B cell (primary cell): ENCODE results near the gene FEZF1. TPM values are rescaled to one million over a fixed set of nuclear protein-coding genes. Genes with fewer than 3 reads are reported as not detected.

ENCODE experiments used
- ATAC-seq: fragments of 200-7000 bp; cut with Tn5 transposase; one replicate; pipeline ENCODE4 v1.10.0; 2021; ENCODE audit warnings: low read depth, mild to moderate bottlenecking, moderate number of reproducible peaks, moderate library complexity
- CTCF ChIA-PET: fragments of 350-600 bp; sonication (Branson Sonifier 250); formaldehyde crosslinking; loops from one replicate; lab custom pipeline; 2021; ENCODE audit warnings: antibody characterized with exemption, inconsistent platforms; lab: Charles Lee
- POLR2A ChIA-PET: fragments of 350-600 bp; sonication (Branson Sonifier 250); formaldehyde crosslinking; loops from one replicate; lab custom pipeline; 2021; ENCODE audit warnings: antibody characterized with exemption; lab: Charles Lee
- DNase-seq: peaks from one replicate; pipeline ENCODE4 v3.0.0; 2013
- H2AFZ ChIP-seq: 2 replicates; pipeline ENCODE4 v1.6.1; 2012; ENCODE audit warnings: mild to moderate bottlenecking, low read depth, low read length; ENCODE audit not compliant: insufficient read depth, poor library complexity, severe bottlenecking
- H3K27ac ChIP-seq, 2 donors: 1 replicate in 1 of 2; 2 replicates in 1 of 2; pipeline ENCODE4 v1.5.1; 2012 to 2013; ENCODE audit warnings: low read length in 2 of 2, mild to moderate bottlenecking in 2 of 2, moderate library complexity in 1 of 2
- H3K27me3 ChIP-seq, 4 experiments: fragments of 200-600 bp in 1 of 4; sonication (generic) in 1 of 4; replicated peaks in 1 of 4; 1 replicate in 2 of 4; 2 replicates in 2 of 4; pipeline versions ENCODE4 v1.6.1 to v1.7.0; 2013 to 2016; ENCODE audit warnings: low read length in 3 of 4, mild to moderate bottlenecking in 2 of 4, mixed read lengths in 1 of 4, moderate library complexity in 1 of 4; ENCODE audit not compliant: insufficient read depth in 4 of 4, control insufficient read depth in 3 of 4; ENCODE audit errors: control extremely low read depth in 1 of 4
- H3K36me3 ChIP-seq, 2 experiments: replicated peaks in 1 of 2; 1 replicate in 1 of 2; 2 replicates in 1 of 2; pipeline versions ENCODE4 v1.6.1 to v1.7.1; 2013; ENCODE audit warnings: low read length in 1 of 2; ENCODE audit not compliant: insufficient read depth in 2 of 2, control insufficient read depth in 1 of 2; ENCODE audit errors: control extremely low read depth in 1 of 2, extremely low read depth in 1 of 2
- H3K4me1 ChIP-seq, 2 donors: fragments of 200-600 bp in 1 of 2; sonication (generic) in 1 of 2; 1 replicate in 1 of 2; 2 replicates in 1 of 2; pipeline versions ENCODE4 v1.5.1 to v1.6.1; 2013 to 2017; ENCODE audit warnings: low read length in 2 of 2; ENCODE audit not compliant: control insufficient read depth in 2 of 2, insufficient read depth in 2 of 2
- H3K4me2 ChIP-seq: replicated peaks from 2 replicates; pipeline ENCODE3; 2012; ENCODE audit warnings: mild to moderate bottlenecking, low read depth, low read length; ENCODE audit not compliant: poor library complexity, severe bottlenecking
- H3K4me3 ChIP-seq, 5 experiments: fragments of 200-600 bp in 1 of 5; sonication (generic) in 1 of 5; 1 replicate in 3 of 5; 2 replicates in 2 of 5; pipeline versions ENCODE4 v1.5.1 to v1.7.0; 2011 to 2016; ENCODE audit warnings: low read length in 4 of 5, mild to moderate bottlenecking in 4 of 5, low read depth in 2 of 5, control low read depth in 1 of 5, moderate library complexity in 1 of 5; ENCODE audit not compliant: insufficient read depth in 1 of 5; ENCODE audit errors: control extremely low read depth in 1 of 5, extremely low read depth in 1 of 5
- H3K79me2 ChIP-seq: fragments of 200-600 bp; sonication (generic); one replicate; pipeline ENCODE4 v1.6.0; 2016; ENCODE audit warnings: low read length; ENCODE audit not compliant: control insufficient read depth, insufficient read depth
- H3K9ac ChIP-seq: fragments of 200-600 bp; sonication (generic); 2 replicates; pipeline ENCODE4 v1.6.1; 2017; ENCODE audit warnings: mild to moderate bottlenecking, low read length, moderate library complexity
- H3K9me3 ChIP-seq, 3 donors: one replicate each; pipeline versions ENCODE4 v1.6.1 to v1.7.1; 2013; ENCODE audit warnings: low read length in 2 of 3; ENCODE audit not compliant: control insufficient read depth in 2 of 3, insufficient read depth in 1 of 3; ENCODE audit errors: control extremely low read depth in 1 of 3
- H4K20me1 ChIP-seq: 2 replicates; pipeline ENCODE4 v1.6.0; 2012; ENCODE audit warnings: mild to moderate bottlenecking, low read length; ENCODE audit not compliant: insufficient read depth, control insufficient read depth, poor library complexity, severe bottlenecking
- H3K27ac Mint-ChIP-seq: one replicate; pipeline ENCODE4 v1.8.0; 2021; ENCODE audit warnings: mixed read lengths
- H3K27me3 Mint-ChIP-seq: one replicate; pipeline ENCODE4 v1.8.0; 2021; ENCODE audit warnings: mixed read lengths
- H3K4me1 Mint-ChIP-seq: one replicate; pipeline ENCODE4 v1.8.0; 2021; ENCODE audit warnings: mixed read lengths
- H3K4me3 Mint-ChIP-seq: one replicate; pipeline ENCODE4 v1.8.0; 2021; ENCODE audit warnings: mixed read lengths
- H3K9me3 Mint-ChIP-seq: one replicate; pipeline ENCODE4 v1.8.0; 2022; ENCODE audit warnings: mixed read lengths; ENCODE audit not compliant: insufficient read depth
- CTCF ChIP-seq: fragments of 200-600 bp; IDR thresholded peaks from one replicate; pipeline ENCODE4 v1.8.0; 2022; ENCODE audit warnings: antibody characterized with exemption, mild to moderate bottlenecking
- EZH2 ChIP-seq: IDR thresholded peaks from 2 replicates; pipeline ENCODE4 v1.6.1; 2012; ENCODE audit warnings: borderline replicate concordance, low read depth, mild to moderate bottlenecking, moderate library complexity, low read length; ENCODE audit not compliant: insufficient read depth, poor library complexity, severe bottlenecking
- WGBS: methylation state at CpG from one replicate; pipeline ENCODE4 v1.1.5; 2013; ENCODE audit warnings: missing lambda C conversion rate; ENCODE audit not compliant: insufficient coverage; 5-methylcytosine and 5-hydroxymethylcytosine counted together
- intact Hi-C: fragments of 100-400 bp; cut with micrococcal nuclease; formaldehyde crosslinking; loops from one replicate; pipeline ENCODE4 v1.10.0; 2022
- polyA plus RNA-seq: library from polyadenylated mRNA; depleted of rRNA; stranded (reverse); fragments of >200 nt; gene quantifications from 2 replicates; pipeline ENCODE4 v1.2.3, GENCODE V29; 2012
- total RNA-seq, 2 donors: library from RNA; stranded (reverse); fragments of 120-200 nt in 1 of 2; gene quantifications; 1 replicate in 1 of 2; 2 replicates in 1 of 2; pipeline versions ENCODE4 v1.2.3 to v1.2.4, GENCODE V29; 2013 to 2022

Gene FEZF1
- total and polyA plus RNA-seq, 2 donors (not counting 1 experiment from before 2014, with no cell fraction given), result not detected

- Histone ChIP-seq H3K4me3 (no peak overlapping the region), H4K20me1 (no peaks in the 10 kb centered on the region), H3K4me2 (no peak overlapping the region), H2AFZ (no peak overlapping the region), H3K4me1 (no peaks in the 10 kb centered on the region), H3K79me2 (no peaks in the 10 kb centered on the region), H3K27me3 (no peaks in the 10 kb centered on the region), H3K27ac (no peak overlapping the region), H3K9me3 (no peaks in the 10 kb centered on the region), H3K36me3 (no peaks in the 10 kb centered on the region), H3K9ac (no peak overlapping the region)
- Mint-ChIP-seq H3K4me1 (no peaks in the 10 kb centered on the region), H3K27me3 (no peaks in the 10 kb centered on the region), H3K27ac (no peak overlapping the region), H3K9me3 (no peaks in the 10 kb centered on the region), H3K4me3 (no peak overlapping the region)
- intact Hi-C loops, result no loop called here
- TF ChIP-seq EZH2 (no peak), CTCF (no peak)
- ChIA-PET POLR2A (no interaction called here), CTCF (no interaction called here)
- WGBS, result 72% methylated on average over 3 of the region's 7 CpGs
- no peak for DNase-seq
- ATAC-seq, result no peak
These were observed 39.2 kb upstream of the FEZF1 start for GRCh38 chr7:122343601-122344302.

GRCh38 chr7:122340427-122340826 lies 35.9 kb upstream of the FEZF1 start:
- no peak overlapping the region for H2AFZ ChIP-seq
- WGBS, result no CpG with 5 or more reads among the region's 1 CpG
- intact Hi-C loops, result no loop called here
- H3K27me3 Mint-ChIP-seq, result no peaks in the 10 kb centered on the region
- no peaks in the 10 kb centered on the region for H3K27me3 ChIP-seq
- no peak overlapping the region for H3K4me3 Mint-ChIP-seq
- ATAC-seq (no peak), DNase-seq (no peak)
- CTCF ChIA-PET, result no interaction called here
- H3K4me3 ChIP-seq, result no peak overlapping the region
- no peak for TF ChIP-seq EZH2
- no peaks in the 10 kb centered on the region for H3K36me3 ChIP-seq
- no peak overlapping the region for H3K4me2 ChIP-seq
- no peak overlapping the region for H3K27ac Mint-ChIP-seq
- no peaks in the 10 kb centered on the region for H3K4me1 Mint-ChIP-seq
- POLR2A ChIA-PET, result no interaction called here
- H4K20me1 ChIP-seq, result no peaks in the 10 kb centered on the region
- no peaks in the 10 kb centered on the region for H3K9me3 ChIP-seq
- no peaks in the 10 kb centered on the region for H3K79me2 ChIP-seq
- H3K9me3 Mint-ChIP-seq, result no peaks in the 10 kb centered on the region
- H3K27ac ChIP-seq, result no peak overlapping the region
- H3K9ac ChIP-seq, result no peak overlapping the region
- no peaks in the 10 kb centered on the region for H3K4me1 ChIP-seq
